Measurements from ENCODE around the gene SLC19A2. TPM values are rescaled to one million over a fixed set of nuclear protein-coding genes. Genes with fewer than 3 reads are reported as not detected.

Gene SLC19A2
- total and polyA plus RNA-seq, 2 donors (not counting 3 experiments of a cell fraction or from before 2014, with no cell fraction given) = 5.2 to 5.4 TPM

- H3K9me3 ChIP-seq (replicated peaks; ENCODE audit: control insufficient read depth, insufficient read depth, low read length) = no peaks in the 10 kb centered on the region
- no peaks in the 10 kb centered on the region for H3K27me3 ChIP-seq (ENCODE audit: control insufficient read depth in 2 of 2, insufficient read depth in 2 of 2, low read length in 2 of 2)
- POLR2A ChIA-PET = no interaction called here
- no peaks in the 10 kb centered on the region for H3K36me3 ChIP-seq (ENCODE audit: control insufficient read depth in 2 of 2, extremely low read depth in 1 of 2, insufficient read depth in 2 of 2, low read length in 2 of 2)
- no peak overlapping the region for H3K27ac ChIP-seq (ENCODE audit: insufficient read depth, low read depth, low read length)
- H3K79me2 ChIP-seq (ENCODE audit: control insufficient read depth, insufficient read depth, low read length) = no peaks in the 10 kb centered on the region
- TF ChIP-seq FOS (IDR thresholded peaks at IDR 0.05; ENCODE audit: borderline replicate concordance, insufficient read depth, low read length) (no peak), CTCF (IDR thresholded peaks at IDR 0.05; ENCODE audit: extremely low read depth in 1 of 2, insufficient read depth in 1 of 2, low read depth in 1 of 2, low read length in 2 of 2) (no peak), EZH2 (IDR thresholded peaks at IDR 0.05; ENCODE audit: borderline replicate concordance, low read depth, low read length, severe bottlenecking) (no peak), POLR2A (IDR thresholded peaks at IDR 0.05; ENCODE audit: low read depth, low read length) (no peak)
- H2AFZ ChIP-seq (ENCODE audit: low read depth, low read length) = peak overlapping the region; percentile 18
- no peak for FAIRE-seq
- CTCF ChIA-PET = interaction anchor here (1.1 to 3.3 kb wide), 8 partner anchors 10 to 905 kb away, joined by 3 to 13 read pairs (median 6); partner anchors contain the start of gene SLC19A2
- peaks cover 35% of the 10 kb centered on the region for H3K4me1 ChIP-seq (ENCODE audit: control insufficient read depth, extremely low read depth, insufficient read depth, low read length)
- no peak overlapping the region for H3K4me3 ChIP-seq (replicated peaks in 1 of 3; ENCODE audit: insufficient read depth in 1 of 3, low read depth in 1 of 3, low read length in 3 of 3)
- peak overlapping the region; percentile 86 for H3K4me2 ChIP-seq (ENCODE audit: insufficient read depth, low read length)
- dilution Hi-C loops (cut with MboI; ENCODE audit: extremely low pct_ligation_motif_present, low sequenced_read_pairs) = no loop called here
- intact Hi-C loops (cut with micrococcal nuclease) = loop anchor here (1.0 kb wide), 1 partner anchor 22 kb away; no protein-coding TSS in a partner anchor
- peak; percentile 52 for DNase-seq (ENCODE audit: low read depth, low spot score)
- no peaks in the 10 kb centered on the region for H3K9me1 ChIP-seq (replicated peaks; ENCODE audit: control insufficient read depth, extremely low read depth, insufficient read depth, low read length)
- no peaks in the 10 kb centered on the region for H4K20me1 ChIP-seq (replicated peaks; ENCODE audit: control insufficient read depth, extremely low read depth, insufficient read depth, low read length)
- BruUV-seq (replicated peaks) = no TSS peak
- H3K9ac ChIP-seq (replicated peaks; ENCODE audit: extremely low read depth, insufficient read depth, low read length) = no peak overlapping the region
Observed at GRCh38 chr1:169508432-169509338, 22.9 kb upstream of the SLC19A2 start.

All from endothelial cell of umbilical vein (primary cell).